CD4-positive, alpha-beta T cell treated with Interferon gamma for 1 hour (primary cell): ENCODE measurements around the gene FAM83E.
A peak's percentile ranks its signal among the peaks of the same experiment; 100 is the strongest.
"Not testable (repeated sequence)": the region's sequence is repeated elsewhere in the genome, so short reads cannot be mapped to it uniquely, and the experiment has no call there.

Source experiments
- DNase-seq: peaks from one replicate; pipeline ENCODE4 v3.0.0-alpha.2; 2020

Gene FAM83E

GRCh38 chr19:48614436-48615230 lies at the start of gene FAM83E:
FAM83E (minus strand) TSS chr19:48615076; CDS start chr19:48613372, 1,704 bp downstream.
- DNase-seq: no peak

GRCh38 chr19:48664476-48664875 lies 49.6 kb upstream of the FAM83E start:
- no peak for DNase-seq

- DNase-seq: no peak
These were observed 48.8 kb upstream of the FAM83E start for GRCh38 chr19:48663667-48664066.

GRCh38 chr19:48661711-48662090 lies 46.8 kb upstream of the FAM83E start:
- no peak for DNase-seq

- DNase-seq: peak; percentile 84
These were observed 46.2 kb upstream of the FAM83E start for GRCh38 chr19:48660852-48661710.

GRCh38 chr19:48659768-48660167 lies 44.9 kb upstream of the FAM83E start:
- peak; percentile 27 for DNase-seq

- no peak for DNase-seq
These were observed 43.6 kb upstream of the FAM83E start for GRCh38 chr19:48658483-48658882.

GRCh38 chr19:48657828-48658227 lies 43.0 kb upstream of the FAM83E start:
- not testable (repeated sequence) for DNase-seq

GRCh38 chr19:48656840-48657474 lies 42.1 kb upstream of the FAM83E start:
- DNase-seq: no peak

GRCh38 chr19:48654299-48655059 lies 39.6 kb upstream of the FAM83E start:
- DNase-seq: no peak

GRCh38 chr19:48651683-48652048 lies 36.8 kb upstream of the FAM83E start:
- DNase-seq: no peak

GRCh38 chr19:48650974-48651682 lies 36.3 kb upstream of the FAM83E start:
- DNase-seq: no peak

GRCh38 chr19:48648134-48648533 lies 33.3 kb upstream of the FAM83E start:
- DNase-seq: no peak

- no peak for DNase-seq
These were observed 31.9 kb upstream of the FAM83E start for GRCh38 chr19:48646722-48647216.

GRCh38 chr19:48646001-48646721 lies 31.3 kb upstream of the FAM83E start, which contains the start of gene CA11:
CA11 (minus strand) TSS chr19:48646187; CDS start chr19:48645632, 555 bp downstream.
- DNase-seq: peak; percentile 92

- DNase-seq: no peak
These were observed 30.7 kb upstream of the FAM83E start for GRCh38 chr19:48645620-48646000.

- peak; percentile 76 for DNase-seq
These were observed 30.2 kb upstream of the FAM83E start for GRCh38 chr19:48644839-48645619.

- DNase-seq: no peak
These were observed 29.5 kb upstream of the FAM83E start for GRCh38 chr19:48644355-48644754.

- DNase-seq: no peak
These were observed 28.0 kb upstream of the FAM83E start for GRCh38 chr19:48642862-48643261.

- no peak for DNase-seq
These were observed 27.0 kb upstream of the FAM83E start for GRCh38 chr19:48641850-48642249.
